ENCODE data around the gene NOL9. TPM values are rescaled to one million over a fixed set of nuclear protein-coding genes. Genes with fewer than 3 reads are reported as not detected.

NOL9 gene
- total and polyA plus RNA-seq, 2 of the 13 experiments (the other 11 are each of a cell fraction or from before 2014, with no cell fraction given), result 18.0 to 24.7 TPM

- TF ChIP-seq UBTF (CRISPR knock-in tag; IDR thresholded peaks at IDR 0.05) (peak; percentile 34), ZNF564 (CRISPR knock-in tag; IDR thresholded peaks at IDR 0.05) (no peak), ZNF441 (CRISPR knock-in tag; IDR thresholded peaks at IDR 0.05; ENCODE audit: borderline replicate concordance) (peak; percentile 91), RXRB (CRISPR knock-in tag; IDR thresholded peaks at IDR 0.05; ENCODE audit: borderline replicate concordance) (no peak), KDM6A (CRISPR knock-in tag; IDR thresholded peaks at IDR 0.05; ENCODE audit: low read depth) (no peak), RBFOX2 (IDR thresholded peaks at IDR 0.05; ENCODE audit: low read depth, low read length) (peak; percentile 92), CENPX (CRISPR knock-in tag; IDR thresholded peaks at IDR 0.05) (no peak), USF2 (IDR thresholded peaks at IDR 0.05; ENCODE audit: low read depth, low read length) (0 out of 2 replicates have a peak, but pooled peaks have one; percentile 6), USF2 (CRISPR knock-in tag; IDR thresholded peaks at IDR 0.05; ENCODE audit: borderline replicate concordance) (peak; percentile 62; the same call in 1 of the 2 replicates), NKX3-1 (CRISPR knock-in tag; IDR thresholded peaks at IDR 0.05) (no peak), ZBTB1 (CRISPR knock-in tag; IDR thresholded peaks at IDR 0.05; ENCODE audit: borderline replicate concordance) (no peak), FOXA3 (CRISPR knock-in tag; IDR thresholded peaks at IDR 0.05) (no peak), ZNF614 (CRISPR knock-in tag; IDR thresholded peaks at IDR 0.05; ENCODE audit: borderline replicate concordance) (no peak), RFX3 (CRISPR knock-in tag; IDR thresholded peaks at IDR 0.05) (peak; percentile 79), CHD4 (IDR thresholded peaks at IDR 0.05; ENCODE audit: borderline replicate concordance, low read length) (no peak), FOXO1 (CRISPR knock-in tag; IDR thresholded peaks at IDR 0.05) (no peak; the same call in 1 of the 2 replicates), PCBP2 (optimal IDR thresholded peaks at IDR 0.05; ENCODE audit: low read depth, low read length, poor library complexity, severe bottlenecking) (no peak), YY1 (IDR thresholded peaks at IDR 0.05; ENCODE audit: insufficient read depth, insufficient replicate concordance, low read depth, low read length) (no peak), ZBTB8A (CRISPR knock-in tag; IDR thresholded peaks at IDR 0.05; ENCODE audit: borderline replicate concordance, low read depth) (no peak), POLR2AphosphoS2 (IDR thresholded peaks at IDR 0.05; ENCODE audit: low read depth, low read length) (no peak), ZNF260 (CRISPR knock-in tag; IDR thresholded peaks at IDR 0.05; ENCODE audit: borderline replicate concordance, low read depth) (no peak)
- TF ChIP-seq, protein P1, sequence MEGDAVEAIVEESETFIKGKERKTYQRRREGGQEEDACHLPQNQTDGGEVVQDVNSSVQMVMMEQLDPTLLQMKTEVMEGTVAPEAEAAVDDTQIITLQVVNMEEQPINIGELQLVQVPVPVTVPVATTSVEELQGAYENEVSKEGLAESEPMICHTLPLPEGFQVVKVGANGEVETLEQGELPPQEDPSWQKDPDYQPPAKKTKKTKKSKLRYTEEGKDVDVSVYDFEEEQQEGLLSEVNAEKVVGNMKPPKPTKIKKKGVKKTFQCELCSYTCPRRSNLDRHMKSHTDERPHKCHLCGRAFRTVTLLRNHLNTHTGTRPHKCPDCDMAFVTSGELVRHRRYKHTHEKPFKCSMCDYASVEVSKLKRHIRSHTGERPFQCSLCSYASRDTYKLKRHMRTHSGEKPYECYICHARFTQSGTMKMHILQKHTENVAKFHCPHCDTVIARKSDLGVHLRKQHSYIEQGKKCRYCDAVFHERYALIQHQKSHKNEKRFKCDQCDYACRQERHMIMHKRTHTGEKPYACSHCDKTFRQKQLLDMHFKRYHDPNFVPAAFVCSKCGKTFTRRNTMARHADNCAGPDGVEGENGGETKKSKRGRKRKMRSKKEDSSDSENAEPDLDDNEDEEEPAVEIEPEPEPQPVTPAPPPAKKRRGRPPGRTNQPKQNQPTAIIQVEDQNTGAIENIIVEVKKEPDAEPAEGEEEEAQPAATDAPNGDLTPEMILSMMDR (CRISPR knock-in tag; IDR thresholded peaks at IDR 0.05), result peak; percentile 45
- TF ChIP-seq, protein P2, sequence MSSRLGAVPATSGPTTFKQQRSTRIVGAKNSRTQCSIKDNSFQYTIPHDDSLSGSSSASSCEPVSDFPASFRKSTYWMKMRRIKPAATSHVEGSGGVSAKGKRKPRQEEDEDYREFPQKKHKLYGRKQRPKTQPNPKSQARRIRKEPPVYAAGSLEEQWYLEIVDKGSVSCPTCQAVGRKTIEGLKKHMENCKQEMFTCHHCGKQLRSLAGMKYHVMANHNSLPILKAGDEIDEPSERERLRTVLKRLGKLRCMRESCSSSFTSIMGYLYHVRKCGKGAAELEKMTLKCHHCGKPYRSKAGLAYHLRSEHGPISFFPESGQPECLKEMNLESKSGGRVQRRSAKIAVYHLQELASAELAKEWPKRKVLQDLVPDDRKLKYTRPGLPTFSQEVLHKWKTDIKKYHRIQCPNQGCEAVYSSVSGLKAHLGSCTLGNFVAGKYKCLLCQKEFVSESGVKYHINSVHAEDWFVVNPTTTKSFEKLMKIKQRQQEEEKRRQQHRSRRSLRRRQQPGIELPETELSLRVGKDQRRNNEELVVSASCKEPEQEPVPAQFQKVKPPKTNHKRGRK (CRISPR knock-in tag; IDR thresholded peaks at IDR 0.05), result no peak
Observed at GRCh38 chr1:6579374-6580118, 25.2 kb upstream of the NOL9 start, which contains the start of gene ZBTB48 (continued).
